H9 (cell line): ENCODE results near the gene BRS3. TPM values are rescaled to one million over a fixed set of nuclear protein-coding genes. Genes with fewer than 3 reads are reported as not detected.

Experiments
- DNase-seq: peaks from one replicate; pipeline ENCODE4 v3.0.0-alpha.2; 2017
- H2AFZ ChIP-seq: one replicate; pipeline ENCODE4 v1.6.1; 2013; ENCODE audit warnings: mild to moderate bottlenecking, low read length, control low read depth, moderate library complexity
- H2AK5ac ChIP-seq: 2 replicates; pipeline ENCODE4 v1.6.1; 2013; ENCODE audit warnings: low read length, control low read depth, mixed read lengths; ENCODE audit not compliant: insufficient read length
- H2BK120ac ChIP-seq: one replicate; pipeline ENCODE4 v1.6.1; 2013; ENCODE audit warnings: low read depth, mild to moderate bottlenecking, low read length, control low read depth, inconsistent platforms; ENCODE audit not compliant: poor library complexity, severe bottlenecking
- H2BK12ac ChIP-seq: 2 replicates; pipeline ENCODE4 v1.6.1; 2013; ENCODE audit warnings: low read length, control low read depth, mixed read lengths, low read depth; ENCODE audit not compliant: insufficient read length
- H2BK15ac ChIP-seq: 2 replicates; pipeline ENCODE4 v1.6.1; 2013; ENCODE audit warnings: low read depth, low read length, control low read depth
- H2BK20ac ChIP-seq: one replicate; pipeline ENCODE4 v1.6.1; 2013; ENCODE audit warnings: low read depth, mild to moderate bottlenecking, low read length, control low read depth, inconsistent platforms; ENCODE audit not compliant: poor library complexity, severe bottlenecking
- H2BK5ac ChIP-seq: 2 replicates; pipeline ENCODE4 v1.6.1; 2013; ENCODE audit warnings: low read length, control low read depth, mixed read lengths; ENCODE audit not compliant: insufficient read length
- H3K14ac ChIP-seq: 2 replicates; pipeline ENCODE4 v1.6.1; 2013; ENCODE audit warnings: low read length, control low read depth; ENCODE audit not compliant: insufficient read depth
- H3K18ac ChIP-seq: 2 replicates; pipeline ENCODE4 v1.6.1; 2013; ENCODE audit warnings: low read depth, mild to moderate bottlenecking, mixed read lengths, low read length, control low read depth; ENCODE audit not compliant: insufficient read length
- H3K23ac ChIP-seq: 2 replicates; pipeline ENCODE4 v1.6.1; 2013; ENCODE audit warnings: low read length, control low read depth, mixed read lengths, low read depth; ENCODE audit not compliant: insufficient read length
- H3K23me2 ChIP-seq: 2 replicates; pipeline ENCODE4 v1.6.1; 2013; ENCODE audit warnings: low read depth, mild to moderate bottlenecking, mixed read lengths, low read length, control low read depth; ENCODE audit not compliant: insufficient read length, poor library complexity, severe bottlenecking
- H3K27ac ChIP-seq: 2 replicates; pipeline ENCODE4 v1.5.1; 2013; ENCODE audit warnings: low read length, control low read depth, mixed read lengths, low read depth; ENCODE audit not compliant: insufficient read length
- H3K27me3 ChIP-seq: 2 replicates; pipeline ENCODE4 v1.6.1; 2013; ENCODE audit warnings: low read length, control low read depth, inconsistent platforms; ENCODE audit not compliant: insufficient read depth
- H3K4ac ChIP-seq: 2 replicates; pipeline ENCODE4 v1.6.1; 2013; ENCODE audit warnings: low read depth, mild to moderate bottlenecking, control low read depth, inconsistent platforms, low read length, moderate library complexity
- H3K4me1 ChIP-seq: 2 replicates; pipeline ENCODE4 v1.6.1; 2013; ENCODE audit warnings: low read length, control low read depth, inconsistent platforms; ENCODE audit not compliant: insufficient read depth
- H3K4me2 ChIP-seq: 2 replicates; pipeline ENCODE4 v1.6.1; 2013; ENCODE audit warnings: low read length, control low read depth, mixed read lengths; ENCODE audit not compliant: insufficient read length, insufficient read depth
- H3K56ac ChIP-seq: 2 replicates; pipeline ENCODE4 v1.6.1; 2013; ENCODE audit warnings: low read depth, mild to moderate bottlenecking, mixed read lengths, low read length, control low read depth; ENCODE audit not compliant: insufficient read length
- H3K79me1 ChIP-seq: 2 replicates; pipeline ENCODE4 v1.6.1; 2013; ENCODE audit warnings: low read depth, mild to moderate bottlenecking, moderate library complexity, low read length, control low read depth, inconsistent platforms; ENCODE audit not compliant: insufficient read depth, poor library complexity, severe bottlenecking
- H3K79me2 ChIP-seq: 2 replicates; pipeline ENCODE4 v1.6.1; 2013; ENCODE audit warnings: low read length, control low read depth, inconsistent platforms; ENCODE audit not compliant: insufficient read depth
- H3K9ac ChIP-seq: 2 replicates; pipeline ENCODE4 v1.6.1; 2013; ENCODE audit warnings: low read length, control low read depth, mixed read lengths; ENCODE audit not compliant: insufficient read length; ENCODE audit errors: extremely low read depth
- H3K9me3 ChIP-seq: one replicate; pipeline ENCODE4 v1.6.1; 2013; ENCODE audit warnings: low read depth, low read length, inconsistent platforms; ENCODE audit not compliant: control insufficient read depth
- H3T11ph ChIP-seq: one replicate; pipeline ENCODE4 v1.6.1; 2013; ENCODE audit warnings: mild to moderate bottlenecking, low read length, control low read depth, inconsistent platforms
- H4K20me1 ChIP-seq: one replicate; pipeline ENCODE4 v1.6.1; 2013; ENCODE audit not compliant: control insufficient read depth, insufficient read length, insufficient read depth
- H4K5ac ChIP-seq: 2 replicates; pipeline ENCODE4 v1.6.1; 2013; ENCODE audit warnings: low read depth, mild to moderate bottlenecking, mixed read lengths, low read length, control low read depth; ENCODE audit not compliant: insufficient read length
- H4K8ac ChIP-seq: replicated peaks from 2 replicates; pipeline ENCODE4 v1.6.1; 2013; ENCODE audit warnings: low read length, control low read depth, mixed read lengths, low read depth; ENCODE audit not compliant: insufficient read length
- H4K91ac ChIP-seq: 2 replicates; pipeline ENCODE4 v1.6.1; 2013; ENCODE audit warnings: low read depth, mild to moderate bottlenecking, moderate library complexity, mixed read lengths, low read length, control low read depth; ENCODE audit not compliant: insufficient read length
- H3K27ac Mint-ChIP-seq, 3 experiments: 2 replicates in 2 of 3; 3 replicates in 1 of 3; pipeline ENCODE4 v1.8.0; 2020 to 2021; ENCODE audit warnings: mixed read lengths in 3 of 3, mild to moderate bottlenecking in 1 of 3, moderate library complexity in 1 of 3
- H3K27me3 Mint-ChIP-seq: 2 replicates; pipeline ENCODE4 v1.8.0; 2021; ENCODE audit warnings: low read depth, mild to moderate bottlenecking, moderate library complexity, mixed read lengths
- H3K36me3 Mint-ChIP-seq, 3 experiments: 2 replicates in 2 of 3; 3 replicates in 1 of 3; pipeline ENCODE4 v1.8.0; 2020 to 2021; ENCODE audit warnings: low read depth in 3 of 3, mixed read lengths in 3 of 3; ENCODE audit not compliant: insufficient read depth in 1 of 3
- H3K4me1 Mint-ChIP-seq, 2 experiments: 2 replicates each; pipeline ENCODE4 v1.8.0; 2020; ENCODE audit warnings: mixed read lengths in 2 of 2
- H3K4me3 Mint-ChIP-seq, 2 experiments: 2 replicates in 1 of 2; 3 replicates in 1 of 2; pipeline ENCODE4 v1.8.0; 2020 to 2021; ENCODE audit warnings: mild to moderate bottlenecking in 2 of 2, mixed read lengths in 2 of 2, moderate library complexity in 1 of 2
- H3K9me3 Mint-ChIP-seq, 2 experiments: 2 replicates in 1 of 2; 3 replicates in 1 of 2; pipeline ENCODE4 v1.8.0; 2020; ENCODE audit warnings: mild to moderate bottlenecking in 2 of 2, mixed read lengths in 2 of 2, moderate library complexity in 1 of 2
- WGBS: extraction: QIAGEN DNeasy Blood & Tissue Kit; methylation state at CpG from one replicate; pipeline ENCODE4 v1.1.7; 2013; ENCODE audit warnings: missing lambda C conversion rate, low lambda C conversion rate, mixed read lengths; ENCODE audit not compliant: insufficient read length; ENCODE audit errors: extremely low coverage; 5-methylcytosine and 5-hydroxymethylcytosine counted together
- total RNA-seq: library from RNA; stranded (reverse); gene quantifications from 2 replicates; pipeline ENCODE4 v1.2.1, GENCODE V29; 2021
- TF ChIP-seq, protein P1 (sequence below): fragments of 200-600 bp; sonication (generic); conservative IDR thresholded peaks from 3 replicates; pipeline ENCODE4 v1.8.0; 2021; ENCODE audit warnings: antibody characterized with exemption, mild to moderate bottlenecking

The BRS3 gene
- total RNA-seq, 1 experiment from 2014 or later = not detected

DNA sequence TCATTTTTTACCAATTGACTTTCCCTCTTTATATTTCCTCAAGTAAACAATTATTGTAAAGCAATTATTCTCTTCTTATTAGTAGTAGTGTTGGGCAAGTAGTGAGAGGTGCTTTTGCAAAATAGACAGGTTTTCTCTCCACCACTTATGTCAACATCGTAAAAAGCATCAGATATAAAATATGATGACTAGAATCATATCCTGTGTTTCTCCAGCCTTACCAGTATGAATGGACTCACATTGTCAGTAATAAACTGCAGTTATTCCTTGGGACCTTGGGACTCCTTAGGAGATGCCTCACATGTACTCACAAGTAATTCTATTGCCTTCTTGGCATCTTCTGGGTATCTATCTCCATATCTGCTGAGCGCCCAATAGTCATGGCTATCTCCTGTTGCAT lies 40.4 kb upstream of the BRS3 start:
- no peak overlapping the region for H3K9ac ChIP-seq
- TF ChIP-seq, protein P1, sequence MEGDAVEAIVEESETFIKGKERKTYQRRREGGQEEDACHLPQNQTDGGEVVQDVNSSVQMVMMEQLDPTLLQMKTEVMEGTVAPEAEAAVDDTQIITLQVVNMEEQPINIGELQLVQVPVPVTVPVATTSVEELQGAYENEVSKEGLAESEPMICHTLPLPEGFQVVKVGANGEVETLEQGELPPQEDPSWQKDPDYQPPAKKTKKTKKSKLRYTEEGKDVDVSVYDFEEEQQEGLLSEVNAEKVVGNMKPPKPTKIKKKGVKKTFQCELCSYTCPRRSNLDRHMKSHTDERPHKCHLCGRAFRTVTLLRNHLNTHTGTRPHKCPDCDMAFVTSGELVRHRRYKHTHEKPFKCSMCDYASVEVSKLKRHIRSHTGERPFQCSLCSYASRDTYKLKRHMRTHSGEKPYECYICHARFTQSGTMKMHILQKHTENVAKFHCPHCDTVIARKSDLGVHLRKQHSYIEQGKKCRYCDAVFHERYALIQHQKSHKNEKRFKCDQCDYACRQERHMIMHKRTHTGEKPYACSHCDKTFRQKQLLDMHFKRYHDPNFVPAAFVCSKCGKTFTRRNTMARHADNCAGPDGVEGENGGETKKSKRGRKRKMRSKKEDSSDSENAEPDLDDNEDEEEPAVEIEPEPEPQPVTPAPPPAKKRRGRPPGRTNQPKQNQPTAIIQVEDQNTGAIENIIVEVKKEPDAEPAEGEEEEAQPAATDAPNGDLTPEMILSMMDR = no peak

More for the DNA sequence above, 40.4 kb upstream of the BRS3 start:
- Histone ChIP-seq H2BK12ac (no peak overlapping the region), H2BK5ac (no peak overlapping the region), H2AK5ac (no peak overlapping the region), H3K56ac (no peak overlapping the region), H3K18ac (no peak overlapping the region), H2BK15ac (no peak overlapping the region), H3K4ac (no peak overlapping the region), H4K20me1 (no peaks in the 10 kb centered on the region), H4K91ac (no peak overlapping the region), H4K8ac (no peak overlapping the region), H3K23ac (no peak overlapping the region), H3T11ph (no peak overlapping the region), H3K23me2 (no peaks in the 10 kb centered on the region), H3K79me1 (no peaks in the 10 kb centered on the region), H2BK20ac (no peak overlapping the region), H4K5ac (no peak overlapping the region), H3K4me1 (no peaks in the 10 kb centered on the region), H2AFZ (no peak overlapping the region), H3K79me2 (no peaks in the 10 kb centered on the region), H3K9me3 (peaks cover 18% of the 10 kb centered on the region), H2BK120ac (no peak overlapping the region), H3K27ac (no peak overlapping the region), H3K4me2 (no peak overlapping the region), H3K27me3 (no peaks in the 10 kb centered on the region), H3K14ac (no peak overlapping the region)
- no peak for DNase-seq
- H3K27ac Mint-ChIP-seq = no peak overlapping the region
- H3K9me3 Mint-ChIP-seq = peaks cover 6 to 12% of the 10 kb centered on the region in 2 experiments
- no peak overlapping the region for H3K4me3 Mint-ChIP-seq
- H3K27me3 Mint-ChIP-seq = no peaks in the 10 kb centered on the region; the same call in 1 of the 2 replicates
- H3K4me1 Mint-ChIP-seq = no peaks in the 10 kb centered on the region
- peaks cover 0 to 5% (median 2%) of the 10 kb centered on the region in 3 experiments; a peak in 4 of 7 replicates for H3K36me3 Mint-ChIP-seq
- WGBS = no CpG with 5 or more reads among the region's 2 CpGs
